ENCODE results near the gene KRTAP6-3. TPM values are rescaled to one million over a fixed set of nuclear protein-coding genes. Genes with fewer than 3 reads are reported as not detected.

Gene KRTAP6-3
- total and polyA plus RNA-seq, 7 donors, result not detected

GRCh38 chr21:30605968-30606367 is 13.7 kb downstream of the KRTAP6-3 start:
- WGBS, 2 donors, result 87 to 88% methylated on average over 2 of the region's 2 CpGs

GRCh38 chr21:30612132-30612531 is 19.9 kb downstream of the KRTAP6-3 start:
- intact Hi-C loops (cut with DNase I), result no loop called here
- H3K27me3 ChIP-seq, result no peaks in the 10 kb centered on the region

More at GRCh38 chr21:30605968-30606367, 13.7 kb downstream of the KRTAP6-3 start:
- Histone ChIP-seq H3K27me3 (no peaks in the 10 kb centered on the region), H3K4me3 (no peak overlapping the region), H3K4me1 (no peaks in the 10 kb centered on the region), H3K27ac (no peak overlapping the region), H3K9me3 (no peaks in the 10 kb centered on the region), H3K36me3 (no peaks in the 10 kb centered on the region)
- TF ChIP-seq CTCF (IDR thresholded peaks at IDR 0.05) (no peak), POLR2AphosphoS5 (IDR thresholded peaks at IDR 0.05) (no peak), POLR2A (IDR thresholded peaks at IDR 0.05) (no peak), EP300 (IDR thresholded peaks at IDR 0.05) (no peak)
- intact Hi-C loops (cut with DNase I), result no loop called here
- no peak for DNase-seq

GRCh38 chr21:30613836-30614235 is 21.6 kb downstream of the KRTAP6-3 start, which contains the start of gene KRTAP6-1:
Gene KRTAP6-1 (minus strand): TSS chr21:30613930. CDS start chr21:30613904, 26 bp downstream.
- Histone ChIP-seq H3K9me3 (no peaks in the 10 kb centered on the region), H3K36me3 (no peaks in the 10 kb centered on the region), H3K4me1 (no peaks in the 10 kb centered on the region), H3K27ac (no peak within 1 kb of the TSS), H3K4me3 (no peak within 1 kb of the TSS), H3K27me3 (no peaks in the 10 kb centered on the region)
- DNase-seq, result no peak
- WGBS, 2 donors, result 63 to 66% methylated on average over 2 of the region's 2 CpGs
- intact Hi-C loops (cut with DNase I), result no loop called here
- TF ChIP-seq POLR2A (IDR thresholded peaks at IDR 0.05) (no peak), EP300 (IDR thresholded peaks at IDR 0.05) (no peak), POLR2AphosphoS5 (IDR thresholded peaks at IDR 0.05) (no peak), CTCF (IDR thresholded peaks at IDR 0.05) (no peak)

More at GRCh38 chr21:30612132-30612531, 19.9 kb downstream of the KRTAP6-3 start:
- 87 to 90% methylated on average over 2 of the region's 2 CpGs for WGBS, 2 donors
- Histone ChIP-seq H3K4me3 (no peak overlapping the region), H3K4me1 (no peaks in the 10 kb centered on the region), H3K36me3 (no peaks in the 10 kb centered on the region), H3K27ac (no peak overlapping the region), H3K9me3 (no peaks in the 10 kb centered on the region)
- no peak for DNase-seq
- TF ChIP-seq POLR2AphosphoS5 (IDR thresholded peaks at IDR 0.05), result no peak
- no peak for TF ChIP-seq POLR2A (IDR thresholded peaks at IDR 0.05)
- no peak for TF ChIP-seq EP300 (IDR thresholded peaks at IDR 0.05)
- no peak for TF ChIP-seq CTCF (IDR thresholded peaks at IDR 0.05)

- no peaks in the 10 kb centered on the region for H3K4me1 ChIP-seq
- no peak overlapping the region for H3K27ac ChIP-seq
- no peaks in the 10 kb centered on the region for H3K27me3 ChIP-seq
- TF ChIP-seq CTCF (IDR thresholded peaks at IDR 0.05) (no peak), POLR2AphosphoS5 (IDR thresholded peaks at IDR 0.05) (no peak), EP300 (IDR thresholded peaks at IDR 0.05) (no peak), POLR2A (IDR thresholded peaks at IDR 0.05) (no peak)
- no peaks in the 10 kb centered on the region for H3K9me3 ChIP-seq
- intact Hi-C loops (cut with DNase I), result no loop called here
- DNase-seq, result no peak
- no peak overlapping the region for H3K4me3 ChIP-seq
- H3K36me3 ChIP-seq, result no peaks in the 10 kb centered on the region
Measured at GRCh38 chr21:30615199-30615598, 23.0 kb downstream of the KRTAP6-3 start.

- Histone ChIP-seq H3K4me1 (no peaks in the 10 kb centered on the region), H3K9me3 (no peaks in the 10 kb centered on the region), H3K4me3 (no peak within 1 kb of the TSS), H3K27me3 (no peaks in the 10 kb centered on the region), H3K36me3 (no peaks in the 10 kb centered on the region), H3K27ac (no peak within 1 kb of the TSS)
- TF ChIP-seq EP300 (IDR thresholded peaks at IDR 0.05) (no peak), POLR2A (IDR thresholded peaks at IDR 0.05) (no peak), CTCF (IDR thresholded peaks at IDR 0.05) (no peak), POLR2AphosphoS5 (IDR thresholded peaks at IDR 0.05) (no peak)
- whole genome bisulfite sequencing, 2 donors, result 91 to 95% methylated on average over 2 of the region's 2 CpGs
- DNase-seq, result no peak
- intact Hi-C loops (cut with DNase I), result no loop called here
Measured at GRCh38 chr21:30616125-30616524, 23.9 kb downstream of the KRTAP6-3 start, which contains the start of gene KRTAP20-1. Gene KRTAP20-1 (plus strand): TSS chr21:30616425. CDS start chr21:30616455, 30 bp downstream.

All from sigmoid colon (tissue), 7 donors.